K562 (cell line): ENCODE measurements around the gene NCAPG2. TPM values are rescaled to one million over a fixed set of nuclear protein-coding genes. Genes with fewer than 3 reads are reported as not detected.

Experiments
- ATAC-seq: fragments of 200-7000 bp; cut with Tn5 transposase; 3 replicates; pipeline ENCODE4 v1.9.1; 2020; ENCODE audit warnings: moderate library complexity
- BruUV-seq: library from RNA; stranded (reverse); fragments of 400-500 nt; replicated peaks from 2 replicates; lab custom pipeline; 2021; lab: Mats Ljungman, UMichigan
- CTCF ChIA-PET: fragments of 300-600 bp; formaldehyde crosslinking; extraction: SDS; loops from one replicate; lab custom pipeline; 2021; ENCODE audit warnings: low intra/inter-chr PET ratio; lab: Yijun Ruan, JAX
- POLR2A ChIA-PET: fragments of 300-600, 350-650 bp; sonication (Branson Sonifier 250); formaldehyde crosslinking; extraction: SDS; loops from one replicate; lab custom pipeline; 2021; ENCODE audit warnings: antibody characterized with exemption, inconsistent platforms; lab: Yijun Ruan, JAX
- DNase-seq, 4 experiments: peaks; one replicate each; pipeline versions ENCODE4 v3.0.0 to v3.0.0-alpha.2; 2011 to 2018; ENCODE audit warnings: low spot score in 3 of 4, mixed read lengths in 3 of 4; ENCODE audit errors: extremely low read depth in 1 of 4
- FAIRE-seq: peaks from 2 replicates; lab custom pipeline; 2011; peaks lifted over from hg19 to GRCh38; lab: Jason Lieb, UNC
- H2AFZ ChIP-seq: 2 replicates; pipeline ENCODE4 v1.6.0; 2011; ENCODE audit warnings: low read depth, low read length, control low read depth, inconsistent platforms
- H3K27ac ChIP-seq: fragments of 200-600 bp; 3 replicates; pipeline ENCODE4 v1.8.0; 2011; ENCODE audit warnings: low read depth, mild to moderate bottlenecking, control low read depth, inconsistent platforms, low read length, moderate library complexity, mixed read lengths; ENCODE audit errors: extremely low read depth
- H3K27me3 ChIP-seq, 2 experiments: fragments of 300-600 bp in 1 of 2; 2 replicates in 1 of 2; 3 replicates in 1 of 2; pipeline versions ENCODE4 v1.6.0 to v1.8.0; 2011; ENCODE audit warnings: inconsistent platforms in 2 of 2, low read length in 2 of 2, mild to moderate bottlenecking in 1 of 2, mixed read lengths in 1 of 2, moderate library complexity in 1 of 2; ENCODE audit not compliant: control insufficient read depth in 2 of 2, insufficient read depth in 2 of 2
- H3K36me3 ChIP-seq: fragments of 300-600 bp; 3 replicates; pipeline ENCODE4 v1.8.0; 2011; ENCODE audit warnings: mild to moderate bottlenecking, low read length, inconsistent platforms; ENCODE audit not compliant: control insufficient read depth, insufficient read depth
- H3K4me1 ChIP-seq, 2 experiments: fragments of 200-600 bp in 1 of 2; replicated peaks in 1 of 2; 2 replicates in 1 of 2; 3 replicates in 1 of 2; pipeline versions ENCODE4 v1.5.1 to v1.8.0; 2011; ENCODE audit warnings: inconsistent platforms in 2 of 2, low read length in 2 of 2, mild to moderate bottlenecking in 1 of 2, mixed read lengths in 1 of 2, moderate library complexity in 1 of 2; ENCODE audit not compliant: control insufficient read depth in 2 of 2, insufficient read depth in 2 of 2
- H3K4me2 ChIP-seq: 2 replicates; pipeline ENCODE4 v1.6.1; 2011; ENCODE audit warnings: low read length, control low read depth, inconsistent platforms, mixed read lengths; ENCODE audit not compliant: insufficient read depth
- H3K4me3 ChIP-seq: fragments of 200-600 bp; sonication (generic), shearing (Covaris generic); 2 replicates; pipeline ENCODE4 v1.5.1; 2016; ENCODE audit warnings: control low read depth, inconsistent platforms
- H3K79me2 ChIP-seq: fragments of 200-600 bp; 3 replicates; pipeline ENCODE4 v1.8.0; 2011; ENCODE audit warnings: low read length, inconsistent platforms; ENCODE audit not compliant: control insufficient read depth, insufficient read depth
- H3K9ac ChIP-seq, 2 experiments: 2 replicates each; pipeline versions ENCODE4 v1.6.0 to v1.6.1; 2011; ENCODE audit warnings: low read depth in 2 of 2, low read length in 2 of 2, control low read depth in 1 of 2, inconsistent platforms in 1 of 2, mild to moderate bottlenecking in 1 of 2, mixed read lengths in 1 of 2; ENCODE audit not compliant: insufficient read depth in 1 of 2
- H3K9me1 ChIP-seq: one replicate; pipeline ENCODE4 v1.6.0; 2011; ENCODE audit warnings: inconsistent platforms, mild to moderate bottlenecking, low read length, moderate library complexity; ENCODE audit not compliant: control insufficient read depth, insufficient read depth
- H3K9me3 ChIP-seq: replicated peaks from 2 replicates; pipeline ENCODE4 v1.5.1; 2011; ENCODE audit warnings: low read depth, low read length, inconsistent platforms; ENCODE audit not compliant: control insufficient read depth, insufficient read depth
- H4K20me1 ChIP-seq: replicated peaks from 2 replicates; pipeline ENCODE4 v1.6.1; 2011; ENCODE audit warnings: low read length, inconsistent platforms, mixed read lengths; ENCODE audit not compliant: control insufficient read depth, insufficient read depth
- FIP1L1 ChIP-seq: fragments of 200-400 bp; formaldehyde crosslinking; IDR thresholded peaks from 2 replicates; pipeline ENCODE4 v1.6.1; 2018; ENCODE audit warnings: mild to moderate bottlenecking, low read depth, low read length; ENCODE audit not compliant: poor library complexity, severe bottlenecking
- FOXM1 ChIP-seq, 2 experiments: fragments of 450-650 bp in 1 of 2; sonication (generic) in 1 of 2; formaldehyde crosslinking in 1 of 2; IDR thresholded peaks; 2 replicates each; pipeline versions ENCODE4 v1.6.1 to v1.9.0; 2017 to 2022; ENCODE audit warnings: low read depth in 2 of 2, mild to moderate bottlenecking in 2 of 2, missing genetic modification reagents in 1 of 2, moderate library complexity in 1 of 2
- JUN ChIP-seq, 2 experiments: sonication (generic) in 1 of 2; formaldehyde crosslinking in 1 of 2; IDR thresholded peaks; 2 replicates each; pipeline versions ENCODE4 v1.6.1 to v1.8.0; 2012 to 2022; ENCODE audit warnings: borderline replicate concordance in 2 of 2, mild to moderate bottlenecking in 2 of 2, improper control_type of control experiment in 1 of 2, low read depth in 1 of 2, low read length in 1 of 2, missing genetic modification reagents in 1 of 2
- JUNB ChIP-seq: fragments of 450-650 bp; formaldehyde crosslinking; conservative IDR thresholded peaks from 2 replicates; pipeline ENCODE4 v1.4.0; 2020; ENCODE audit warnings: mild to moderate bottlenecking
- OTX1 ChIP-seq: fragments of 450-650 bp; formaldehyde crosslinking; IDR thresholded peaks from 2 replicates; pipeline ENCODE4 v1.4.0; 2022; ENCODE audit warnings: mild to moderate bottlenecking
- SP1 ChIP-seq: sonication (generic); formaldehyde crosslinking; IDR thresholded peaks from 2 replicates; pipeline ENCODE4 v1.8.1; 2022; ENCODE audit warnings: mild to moderate bottlenecking, missing genetic modification reagents
- XRCC4 ChIP-seq: IDR thresholded peaks from one replicate; pipeline ENCODE4 v1.6.1; 2011; ENCODE audit not compliant: insufficient read depth, insufficient read length; ENCODE audit errors: extremely low read depth
- ZBTB8A ChIP-seq: fragments of 450-650 bp; IDR thresholded peaks from 2 replicates; pipeline ENCODE4 v1.6.1; 2018; ENCODE audit warnings: mild to moderate bottlenecking, moderate library complexity; ENCODE audit not compliant: partially characterized antibody
- WGBS: fragments of 100-300 bp; shearing (Covaris generic); methylation state at CpG from one replicate; pipeline ENCODE4 v1.1.6; 2016; ENCODE audit warnings: low coverage, mixed read lengths; ENCODE audit not compliant: insufficient coverage; ENCODE audit errors: missing lambda C conversion rate; 5-methylcytosine and 5-hydroxymethylcytosine counted together
- in situ Hi-C: fragments of 300-500 bp; cut with MboI; formaldehyde crosslinking; loops from 4 replicates; pipeline ENCODE4 v1.15.0; 2018; ENCODE audit warnings: inconsistent platforms, mixed read lengths
- intact Hi-C: fragments of 100-400 bp; cut with micrococcal nuclease; formaldehyde crosslinking; loops from 2 replicates; pipeline ENCODE4 v1.14.2; 2022
- polyA plus RNA-seq, 8 experiments: library from polyadenylated mRNA; depleted of rRNA in 4 of 8; stranded (reverse) in 5 of 8; unstranded in 3 of 8; fragments of >200 nt; fragmentation: Nextera tagmentation in 2 of 8; fragmentation: Illumina TruSeq in 1 of 8; extraction: Ambion mirVana in 2 of 8; extraction: Trizol in 1 of 8; gene quantifications; 2 replicates each; pipeline versions ENCODE4 v1.2.1 to v1.2.3, GENCODE V29; 2011 to 2014; ENCODE audit warnings: inconsistent platforms in 1 of 8, missing spikeins in 1 of 8
- total RNA-seq, 7 experiments: library from RNA; depleted of rRNA in 6 of 7; stranded (reverse); fragments of >200 nt in 6 of 7; fragmentation: Illumina TruSeq in 2 of 7; extraction: Trizol in 2 of 7; gene quantifications; 2 replicates each; pipeline versions ENCODE4 v1.2.1 to v1.2.3, GENCODE V29; 2011 to 2021; ENCODE audit warnings: low replicate concordance in 1 of 7
- TF ChIP-seq, protein P1 (sequence below): fragments of 250-450 bp; sonication (Bioruptor Pico); IDR thresholded peaks from 2 replicates; pipeline ENCODE4 v1.5.0; 2022; ENCODE audit warnings: mild to moderate bottlenecking
- TF ChIP-seq, protein P2 (sequence below): fragments of 250-450 bp; sonication (Bioruptor Pico); IDR thresholded peaks from 2 replicates; pipeline ENCODE4 v1.5.0; 2021; ENCODE audit warnings: mild to moderate bottlenecking, moderate library complexity
- TF ChIP-seq, protein P3 (sequence below): sonication (generic); formaldehyde crosslinking; IDR thresholded peaks from 2 replicates; pipeline ENCODE4 v1.8.0; 2022; ENCODE audit warnings: mild to moderate bottlenecking, missing genetic modification reagents

The NCAPG2 gene
- total and polyA plus RNA-seq, 9 of the 15 experiments (the other 6 are each of a cell fraction or from before 2014, with no cell fraction given): 21.5 to 127 (median 86.1) TPM

DNA sequence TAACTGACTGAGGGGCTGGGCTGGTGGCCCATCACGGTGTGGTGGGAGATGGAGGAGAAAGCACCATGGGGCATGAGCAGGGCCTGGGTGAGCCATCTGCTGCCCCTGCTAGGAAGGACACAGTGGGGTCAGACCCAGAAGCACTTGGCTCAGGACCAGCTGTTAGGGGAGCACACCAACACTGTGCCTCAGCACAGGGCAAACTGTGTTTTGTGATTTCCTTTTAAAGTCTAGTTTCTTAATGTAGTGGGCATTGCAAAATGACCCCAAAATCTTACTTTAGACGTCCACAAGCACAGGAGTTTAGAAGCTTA lies 41.2 kb downstream of the NCAPG2 start:
- Histone ChIP-seq H3K36me3 (peaks cover 80% of the 10 kb centered on the region), H3K27me3 (no peaks in the 10 kb centered on the region), H4K20me1 (peaks cover 7% of the 10 kb centered on the region; the same call in 1 of the 2 replicates), H3K9me3 (no peaks in the 10 kb centered on the region), H2AFZ (no peak overlapping the region), H3K9me1 (peaks cover 5% of the 10 kb centered on the region), H3K4me1 (no peaks in the 10 kb centered on the region), H3K9ac (0 out of 4 replicates have a peak overlapping the region, but pooled peaks of 1 of the 2 experiments have one; percentile 3), H3K4me3 (no peak overlapping the region), H3K27ac (no peak overlapping the region), H3K79me2 (no peaks in the 10 kb centered on the region), H3K4me2 (no peak overlapping the region)
- no peak for FAIRE-seq
- intact Hi-C loops: no loop called here
- no peak for DNase-seq
- no peak for ATAC-seq
- POLR2A ChIA-PET: interaction anchor here (0.8 to 1.4 kb wide), 2 partner anchors 9 to 24 kb away, joined by 4 to 6 read pairs; no protein-coding TSS in a partner anchor
- in situ Hi-C loops: no loop called here
- WGBS: 61% methylated on average over 2 of the region's 2 CpGs
- BruUV-seq: no TSS peak
- CTCF ChIA-PET: no interaction called here
- TF ChIP-seq OTX1 (CRISPR knock-in tag) (no peak), JUNB (CRISPR knock-in tag) (no peak), ZBTB8A (no peak), XRCC4 (no peak), FOXM1 (IDR thresholded peaks at IDR 0.05; ENCODE audit: low read depth) (no peak), FOXM1 (CRISPR knock-in tag; IDR thresholded peaks at IDR 0.05; ENCODE audit: low read depth) (no peak), SP1 (no peak), JUN (IDR thresholded peaks at IDR 0.05; ENCODE audit: borderline replicate concordance, low read depth, low read length) (no peak), JUN (CRISPR knock-in tag; IDR thresholded peaks at IDR 0.05; ENCODE audit: borderline replicate concordance) (no peak), FIP1L1 (no peak)
- TF ChIP-seq, protein P1, sequence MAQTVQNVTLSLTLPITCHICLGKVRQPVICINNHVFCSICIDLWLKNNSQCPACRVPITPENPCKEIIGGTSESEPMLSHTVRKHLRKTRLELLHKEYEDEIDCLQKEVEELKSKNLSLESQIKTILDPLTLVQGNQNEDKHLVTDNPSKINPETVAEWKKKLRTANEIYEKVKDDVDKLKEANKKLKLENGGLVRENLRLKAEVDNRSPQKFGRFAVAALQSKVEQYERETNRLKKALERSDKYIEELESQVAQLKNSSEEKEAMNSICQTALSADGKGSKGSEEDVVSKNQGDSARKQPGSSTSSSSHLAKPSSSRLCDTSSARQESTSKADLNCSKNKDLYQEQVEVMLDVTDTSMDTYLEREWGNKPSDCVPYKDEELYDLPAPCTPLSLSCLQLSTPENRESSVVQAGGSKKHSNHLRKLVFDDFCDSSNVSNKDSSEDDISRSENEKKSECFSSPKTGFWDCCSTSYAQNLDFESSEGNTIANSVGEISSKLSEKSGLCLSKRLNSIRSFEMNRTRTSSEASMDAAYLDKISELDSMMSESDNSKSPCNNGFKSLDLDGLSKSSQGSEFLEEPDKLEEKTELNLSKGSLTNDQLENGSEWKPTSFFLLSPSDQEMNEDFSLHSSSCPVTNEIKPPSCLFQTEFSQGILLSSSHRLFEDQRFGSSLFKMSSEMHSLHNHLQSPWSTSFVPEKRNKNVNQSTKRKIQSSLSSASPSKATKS (CRISPR knock-in tag): no peak
- TF ChIP-seq, protein P2, sequence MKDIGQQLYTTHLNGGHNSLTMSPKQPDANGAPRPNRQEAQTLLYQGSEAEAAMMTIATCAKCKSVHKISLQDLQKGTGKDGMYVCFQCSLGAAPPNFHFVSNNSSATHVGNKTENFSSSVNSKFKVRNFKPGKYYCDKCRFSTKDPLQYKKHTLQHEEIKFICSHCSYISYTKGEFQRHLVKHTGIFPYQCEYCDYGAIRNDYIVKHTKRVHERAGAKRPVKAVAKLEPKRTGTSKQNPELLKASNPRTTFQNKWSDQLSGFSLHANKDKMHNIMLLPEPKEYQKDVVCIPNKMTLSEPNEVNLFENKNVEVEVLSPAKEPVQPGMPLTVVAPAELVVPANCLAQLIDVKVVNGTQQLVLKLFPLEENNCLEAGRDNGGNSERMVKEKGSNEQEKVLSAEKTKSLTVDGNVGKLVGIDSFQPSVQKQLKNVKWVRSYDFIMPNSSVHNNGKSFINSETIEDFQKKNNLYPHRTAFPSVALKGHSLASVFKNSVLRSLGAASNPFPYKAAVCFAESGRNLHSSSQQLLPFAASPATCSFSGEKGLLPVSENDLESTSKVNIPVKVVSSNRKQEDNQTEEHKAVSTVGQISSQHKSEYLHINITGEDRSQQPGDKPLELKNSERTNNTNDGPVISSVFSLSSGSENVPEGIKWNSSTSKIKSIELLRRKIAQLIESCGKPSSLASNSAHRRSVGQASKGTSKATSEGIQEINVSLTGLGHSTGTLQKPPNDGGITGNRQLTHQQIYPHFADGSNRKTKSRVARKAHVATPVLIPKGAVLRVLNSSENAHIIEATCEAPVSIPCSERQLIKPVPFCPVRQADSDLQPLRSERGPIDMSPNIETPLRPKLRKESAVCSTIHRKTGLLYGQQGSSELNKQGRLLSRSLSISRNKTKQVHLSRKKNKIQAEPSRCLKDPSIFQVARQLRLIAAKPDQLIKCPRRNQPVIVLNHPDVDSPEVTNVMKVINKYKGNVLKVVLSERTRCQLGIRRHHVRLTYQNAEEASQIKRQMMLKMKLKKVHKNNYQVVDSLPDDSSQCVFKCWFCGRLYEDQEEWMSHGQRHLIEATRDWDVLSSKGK (CRISPR knock-in tag): no peak
- TF ChIP-seq, protein P3, sequence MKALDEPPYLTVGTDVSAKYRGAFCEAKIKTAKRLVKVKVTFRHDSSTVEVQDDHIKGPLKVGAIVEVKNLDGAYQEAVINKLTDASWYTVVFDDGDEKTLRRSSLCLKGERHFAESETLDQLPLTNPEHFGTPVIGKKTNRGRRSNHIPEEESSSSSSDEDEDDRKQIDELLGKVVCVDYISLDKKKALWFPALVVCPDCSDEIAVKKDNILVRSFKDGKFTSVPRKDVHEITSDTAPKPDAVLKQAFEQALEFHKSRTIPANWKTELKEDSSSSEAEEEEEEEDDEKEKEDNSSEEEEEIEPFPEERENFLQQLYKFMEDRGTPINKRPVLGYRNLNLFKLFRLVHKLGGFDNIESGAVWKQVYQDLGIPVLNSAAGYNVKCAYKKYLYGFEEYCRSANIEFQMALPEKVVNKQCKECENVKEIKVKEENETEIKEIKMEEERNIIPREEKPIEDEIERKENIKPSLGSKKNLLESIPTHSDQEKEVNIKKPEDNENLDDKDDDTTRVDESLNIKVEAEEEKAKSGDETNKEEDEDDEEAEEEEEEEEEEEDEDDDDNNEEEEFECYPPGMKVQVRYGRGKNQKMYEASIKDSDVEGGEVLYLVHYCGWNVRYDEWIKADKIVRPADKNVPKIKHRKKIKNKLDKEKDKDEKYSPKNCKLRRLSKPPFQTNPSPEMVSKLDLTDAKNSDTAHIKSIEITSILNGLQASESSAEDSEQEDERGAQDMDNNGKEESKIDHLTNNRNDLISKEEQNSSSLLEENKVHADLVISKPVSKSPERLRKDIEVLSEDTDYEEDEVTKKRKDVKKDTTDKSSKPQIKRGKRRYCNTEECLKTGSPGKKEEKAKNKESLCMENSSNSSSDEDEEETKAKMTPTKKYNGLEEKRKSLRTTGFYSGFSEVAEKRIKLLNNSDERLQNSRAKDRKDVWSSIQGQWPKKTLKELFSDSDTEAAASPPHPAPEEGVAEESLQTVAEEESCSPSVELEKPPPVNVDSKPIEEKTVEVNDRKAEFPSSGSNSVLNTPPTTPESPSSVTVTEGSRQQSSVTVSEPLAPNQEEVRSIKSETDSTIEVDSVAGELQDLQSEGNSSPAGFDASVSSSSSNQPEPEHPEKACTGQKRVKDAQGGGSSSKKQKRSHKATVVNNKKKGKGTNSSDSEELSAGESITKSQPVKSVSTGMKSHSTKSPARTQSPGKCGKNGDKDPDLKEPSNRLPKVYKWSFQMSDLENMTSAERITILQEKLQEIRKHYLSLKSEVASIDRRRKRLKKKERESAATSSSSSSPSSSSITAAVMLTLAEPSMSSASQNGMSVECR (CRISPR knock-in tag): no peak
